ENCODE results near the gene TNFSF15.

TNFSF15 gene

DNA sequence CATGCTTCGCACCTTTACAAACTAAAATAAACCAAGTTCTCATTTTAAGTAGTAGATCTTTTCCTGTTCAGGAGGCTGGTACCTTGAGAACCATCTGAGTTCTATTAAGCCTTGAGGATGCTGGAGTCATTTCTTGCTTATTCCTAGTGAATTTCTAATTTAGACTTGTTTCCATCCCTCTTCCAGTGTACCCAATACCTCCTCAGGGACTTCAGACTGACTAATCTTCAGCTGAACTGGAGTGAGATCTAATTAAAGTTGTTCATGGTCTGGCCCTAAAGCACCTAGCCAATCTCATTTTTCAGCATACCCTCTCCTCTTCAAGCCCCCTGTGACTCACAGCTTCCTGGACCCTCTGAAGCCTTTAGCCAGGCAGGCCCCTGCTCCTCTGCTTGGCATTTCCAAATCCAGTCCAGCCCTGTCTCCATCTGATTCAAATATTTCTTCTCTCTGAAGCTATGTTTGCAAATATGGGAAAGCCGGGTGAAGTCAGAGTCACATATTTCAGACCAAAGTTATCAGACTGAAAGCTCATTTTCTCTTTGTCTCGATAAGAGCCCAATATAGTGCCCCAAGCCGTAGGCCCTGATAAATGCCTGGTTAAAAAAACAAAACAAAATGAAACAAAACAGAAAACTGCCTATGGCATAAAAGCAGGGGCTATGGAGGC is 19.4 kb upstream of the TNFSF15 start:
- DNase-seq (ENCODE audit: low spot score), result no peak

DNA sequence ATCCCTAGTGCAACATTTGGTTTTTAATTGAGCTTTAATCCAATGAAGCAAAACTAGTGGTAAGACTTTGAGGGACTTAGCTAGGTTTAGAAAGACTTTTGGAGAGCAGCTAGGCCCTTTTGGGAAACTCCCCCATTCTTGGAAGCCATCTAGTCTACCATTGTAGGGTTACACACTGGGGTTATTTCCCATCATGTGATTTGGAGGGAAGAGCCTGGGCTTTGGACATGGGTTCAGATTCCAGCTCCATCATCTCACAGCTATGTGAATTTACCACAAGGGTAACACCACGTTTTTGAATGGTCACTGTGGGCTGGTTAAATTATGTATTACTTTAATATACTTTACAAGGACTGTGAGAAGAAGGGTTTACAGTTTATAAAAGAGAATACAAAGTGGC is 18.3 kb upstream of the TNFSF15 start:
- DNase-seq (ENCODE audit: low spot score), result no peak

DNA sequence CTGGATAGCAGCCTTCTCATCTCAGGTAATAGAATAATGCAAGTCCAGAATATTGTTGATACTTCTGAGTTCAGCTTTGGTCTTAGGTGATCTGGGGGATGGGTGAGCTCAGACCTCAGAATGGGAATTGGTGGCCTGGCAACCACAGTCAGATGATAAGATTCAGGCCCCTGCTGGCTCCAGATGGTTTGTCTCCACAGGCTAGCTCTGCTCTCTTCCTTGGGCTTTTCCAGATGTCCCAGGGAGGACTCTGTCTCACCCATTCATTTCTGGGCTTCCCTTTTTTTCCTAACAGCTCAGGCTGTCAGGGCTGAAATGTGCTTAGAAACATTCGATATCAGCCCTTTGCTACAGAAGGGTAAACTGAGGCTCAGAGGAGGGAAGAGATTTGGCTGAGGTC is 17.6 kb upstream of the TNFSF15 start:
- DNase-seq (ENCODE audit: low spot score), result no peak

DNA sequence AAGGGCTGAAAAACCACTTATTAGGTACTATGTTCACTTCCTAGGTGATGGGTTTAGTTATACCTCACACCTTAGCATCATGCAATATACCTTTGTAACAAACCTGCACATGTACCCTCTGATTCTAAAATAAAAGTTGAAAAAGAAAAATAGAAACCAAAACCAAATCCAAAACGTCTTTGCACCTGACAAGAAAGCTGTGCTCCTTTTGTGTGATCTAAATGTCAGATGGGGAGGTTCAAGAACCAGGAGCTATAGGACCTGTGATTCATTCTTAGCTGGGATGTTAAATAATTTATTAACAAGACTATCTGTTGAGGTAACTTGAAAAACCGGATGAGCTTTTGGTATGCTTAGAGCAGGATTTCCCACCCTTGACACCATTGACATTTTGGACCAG is 16.9 kb upstream of the TNFSF15 start:
- no peak for DNase-seq (ENCODE audit: low spot score)

DNA sequence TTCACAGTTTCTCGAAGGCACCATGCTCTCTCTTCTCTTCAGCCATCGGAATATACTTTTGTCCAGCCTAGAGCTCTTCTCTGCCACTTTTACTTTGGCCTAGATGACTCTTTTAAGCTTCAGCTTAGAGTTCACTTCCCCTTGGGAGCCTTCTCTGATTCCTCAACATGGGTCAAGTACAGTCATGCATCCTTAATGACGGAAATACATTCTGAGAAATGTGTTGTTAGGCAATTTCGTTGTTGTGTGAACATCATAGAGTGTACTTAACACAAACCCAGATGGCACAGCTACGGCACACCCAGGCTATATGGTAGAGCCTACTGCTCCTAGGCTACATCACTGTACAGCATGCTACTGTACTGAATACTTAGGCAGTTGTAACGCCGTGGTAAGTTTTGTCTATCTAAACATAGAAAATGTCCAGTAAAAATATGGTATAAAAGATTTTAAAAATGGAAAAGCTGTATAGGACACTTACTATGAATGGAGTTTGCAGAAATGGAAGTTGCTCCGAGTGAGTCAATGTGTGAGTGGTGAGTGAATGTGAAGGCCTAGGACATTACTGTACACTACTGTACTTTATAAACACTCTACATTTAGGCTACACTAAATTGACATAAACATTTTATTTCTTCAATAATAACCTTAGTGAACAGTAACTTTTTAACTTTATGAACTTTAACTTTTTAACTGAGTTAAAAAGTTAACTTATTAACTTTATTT is 15.1 kb upstream of the TNFSF15 start:
- no peak for DNase-seq (ENCODE audit: low spot score)

DNA sequence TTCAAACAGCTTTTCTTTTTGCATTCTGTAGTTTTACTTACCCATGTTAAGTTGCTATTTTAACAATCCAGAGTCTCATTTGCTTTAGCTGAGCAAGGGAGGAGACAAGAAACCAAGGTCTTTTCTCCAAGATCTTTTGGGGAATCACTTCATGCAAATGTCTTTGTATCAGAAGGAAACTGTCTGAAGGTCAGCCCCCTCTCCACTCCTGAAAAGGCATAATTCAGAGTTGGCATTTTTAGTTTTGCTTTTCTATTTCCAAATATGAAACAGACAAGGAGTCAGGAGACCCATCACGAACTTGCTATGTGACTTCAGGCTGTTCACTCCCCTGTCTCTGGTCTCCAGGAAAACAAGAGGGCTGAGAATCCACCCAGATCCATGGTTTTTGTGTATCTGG is 12.3 kb upstream of the TNFSF15 start:
- DNase-seq (ENCODE audit: low spot score), result no peak

DNA sequence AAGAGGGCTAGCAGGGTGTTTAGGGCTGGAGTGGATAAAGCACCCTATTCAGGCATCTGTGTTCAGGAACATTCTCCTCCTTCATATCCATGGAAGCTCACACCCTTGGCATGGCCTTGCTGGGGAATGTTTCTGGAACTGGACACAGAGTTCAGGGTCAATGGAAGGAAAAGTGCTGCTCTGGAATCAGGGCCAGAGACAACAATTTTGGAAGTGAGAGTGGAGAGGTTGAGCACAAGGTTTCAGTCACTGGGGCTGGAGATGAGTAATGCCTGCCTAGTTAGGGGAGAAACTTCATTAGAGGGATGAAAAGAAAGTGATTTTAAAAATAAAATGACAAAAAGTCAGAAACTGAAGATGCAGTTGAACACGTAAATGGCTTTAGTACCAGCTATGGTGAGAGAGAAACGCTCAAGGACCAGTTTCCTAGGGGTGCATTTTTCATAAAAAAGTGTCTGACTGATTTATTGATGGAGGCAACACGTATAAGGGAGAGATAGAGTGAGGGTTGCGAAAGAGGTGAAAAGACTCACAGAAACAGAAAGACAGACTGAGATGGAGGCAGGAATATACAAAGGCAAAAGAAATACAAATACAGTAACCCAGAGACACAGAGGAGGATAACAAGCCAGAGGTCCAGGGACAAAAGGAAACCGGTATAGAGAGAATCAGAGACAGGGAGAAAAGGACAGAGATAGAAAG is 8.0 kb upstream of the TNFSF15 start:
- DNase-seq (ENCODE audit: low spot score), result no peak

DNA sequence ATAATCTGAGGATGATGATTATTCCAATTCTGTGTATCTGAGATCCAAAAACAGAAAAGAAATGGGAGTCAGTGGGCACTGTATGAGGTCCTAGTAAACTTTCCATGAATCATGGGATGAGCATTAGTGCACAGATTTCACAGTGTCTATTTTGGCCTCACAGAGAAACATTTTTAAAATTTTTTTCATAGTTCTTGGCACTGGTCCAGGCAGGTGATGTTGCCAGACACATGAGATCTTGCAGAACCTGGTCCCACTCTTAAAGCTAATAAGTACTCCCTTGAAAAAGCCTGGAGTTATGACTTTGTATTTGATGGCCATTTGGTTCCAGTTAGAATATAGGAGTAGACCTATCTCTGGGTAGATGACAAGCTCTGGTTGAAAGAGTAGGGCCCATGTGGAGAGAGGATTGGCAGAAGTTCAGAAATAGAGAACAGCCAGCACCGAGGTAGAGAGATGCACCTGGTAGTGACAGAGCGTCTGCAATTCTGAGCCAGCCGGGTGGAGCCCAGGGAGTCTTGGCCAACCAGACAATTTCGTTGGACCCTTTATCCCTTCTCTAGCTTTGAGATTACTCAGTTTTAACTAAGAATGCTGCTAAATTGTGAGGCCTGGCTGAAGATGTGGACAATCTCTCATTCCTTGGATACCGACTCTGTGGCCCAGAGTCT is 6.3 kb upstream of the TNFSF15 start:
- DNase-seq (ENCODE audit: low spot score), result no peak

DNA sequence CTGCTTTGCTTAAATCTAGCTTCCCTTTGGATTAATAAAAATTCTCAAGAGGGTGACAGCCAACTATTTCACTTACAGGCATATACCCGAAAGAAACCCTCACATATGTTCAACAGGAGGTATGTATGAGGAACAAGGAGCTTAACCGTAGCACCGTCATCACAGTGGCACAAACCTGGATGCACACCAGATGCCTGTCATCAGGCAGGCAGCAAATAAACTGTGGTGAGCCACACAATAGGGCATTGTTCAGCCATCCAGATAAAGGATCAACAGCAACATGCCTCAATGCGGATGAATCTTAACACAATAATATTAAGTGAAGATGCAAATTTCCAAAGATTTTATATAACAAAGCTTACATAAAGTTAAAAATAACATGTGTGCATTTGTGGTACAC is 5.5 kb upstream of the TNFSF15 start:
- DNase-seq (ENCODE audit: low spot score), result no peak

DNA sequence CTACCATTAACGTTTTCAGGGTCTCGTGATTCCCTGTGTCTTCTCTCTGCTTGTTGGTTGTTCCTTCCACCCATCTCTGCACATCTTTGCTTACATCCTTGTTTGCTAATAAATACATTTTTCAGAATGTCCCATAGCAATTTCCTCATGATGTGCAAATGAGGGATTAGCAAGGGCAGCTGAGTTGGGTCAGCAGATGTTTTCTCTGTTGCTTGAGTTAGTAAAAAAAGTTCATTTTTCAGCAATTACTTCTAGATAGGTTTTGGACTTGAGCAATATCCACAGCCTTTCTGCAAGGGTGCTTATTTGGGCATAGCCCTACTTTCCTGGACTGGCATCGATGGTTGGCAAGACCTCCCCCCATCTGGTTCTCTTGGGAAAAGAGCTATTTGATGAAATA is 4.8 kb upstream of the TNFSF15 start:
- no peak for DNase-seq (ENCODE audit: low spot score)

DNA sequence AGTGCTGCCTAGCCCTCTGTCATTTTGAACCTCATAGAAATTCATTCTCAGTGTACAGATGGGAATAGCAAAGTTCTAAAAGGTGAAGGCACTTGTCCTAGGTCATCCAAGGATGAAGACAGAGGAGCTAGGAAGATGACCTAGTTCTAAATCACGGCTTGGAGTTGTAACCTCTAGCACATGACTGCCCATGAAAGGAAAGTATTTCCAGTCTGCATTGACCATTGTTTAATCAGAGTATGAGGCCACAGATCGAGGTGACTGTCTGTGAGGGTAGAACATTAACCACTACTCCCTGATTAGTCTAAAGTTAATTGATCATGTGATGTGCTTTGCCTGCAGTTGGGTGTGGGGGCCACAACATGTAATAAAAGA is 674 bp upstream of the TNFSF15 start:
- DNase-seq (ENCODE audit: low spot score), result no peak

DNA sequence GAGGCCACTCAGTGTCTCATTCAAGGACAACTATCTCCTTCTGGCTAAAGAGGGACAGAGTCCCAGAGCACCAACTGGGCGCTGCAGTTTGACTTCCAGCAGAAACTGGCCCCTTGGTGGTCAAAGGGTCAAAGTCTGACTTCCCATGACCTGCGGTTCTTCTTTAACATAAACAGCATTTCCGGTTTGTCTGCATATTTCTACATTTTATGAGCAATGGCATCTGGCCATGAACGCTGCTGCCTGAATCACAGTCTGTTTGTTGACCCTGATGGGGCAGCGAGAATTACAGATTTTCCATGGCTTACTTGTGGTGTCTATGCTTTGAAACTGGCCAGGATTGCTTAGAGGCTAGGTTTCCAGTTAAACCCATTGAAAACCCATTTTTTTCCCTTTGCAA is 1.3 kb downstream of the TNFSF15 start:
- DNase-seq (ENCODE audit: low spot score), result no peak

DNA sequence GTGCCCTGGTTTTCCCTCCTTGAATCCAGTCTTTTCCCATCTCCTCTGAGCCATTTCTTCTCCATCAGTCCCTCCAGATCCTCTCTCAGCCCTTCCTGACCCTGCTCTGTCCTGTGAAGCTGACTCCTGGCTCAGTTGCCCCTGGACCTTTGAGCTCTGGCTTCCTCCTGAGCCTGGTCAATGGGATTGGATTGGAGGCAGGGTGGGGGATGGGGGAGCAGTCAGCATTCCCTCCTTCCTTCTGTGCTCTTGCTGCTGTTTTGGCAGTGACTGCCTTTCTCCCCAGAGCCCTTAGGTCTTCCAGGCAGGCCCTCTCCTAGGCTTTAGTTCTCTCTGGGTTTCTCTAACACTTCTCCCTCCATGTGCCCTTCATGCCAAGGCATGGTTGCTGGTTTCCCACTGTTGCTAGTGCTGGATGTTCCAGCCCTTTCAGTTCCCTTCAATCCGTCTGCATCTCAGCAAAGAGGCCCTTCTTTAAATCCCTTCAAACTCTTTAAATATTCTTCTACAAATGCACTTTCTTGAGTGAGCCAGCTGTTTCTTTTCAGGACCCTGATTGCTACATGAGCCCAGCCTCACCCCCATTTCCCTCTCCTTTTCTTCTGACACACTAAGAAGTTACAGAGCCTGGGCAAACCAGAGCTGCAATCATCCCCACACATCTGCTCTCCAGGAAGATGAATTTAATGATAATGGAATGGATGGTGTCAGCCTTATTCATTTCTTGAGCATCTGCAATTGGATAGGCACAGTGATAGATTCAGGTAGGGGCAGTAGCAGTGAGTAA is 2.2 kb downstream of the TNFSF15 start:
- DNase-seq (ENCODE audit: low spot score), result no peak

DNA sequence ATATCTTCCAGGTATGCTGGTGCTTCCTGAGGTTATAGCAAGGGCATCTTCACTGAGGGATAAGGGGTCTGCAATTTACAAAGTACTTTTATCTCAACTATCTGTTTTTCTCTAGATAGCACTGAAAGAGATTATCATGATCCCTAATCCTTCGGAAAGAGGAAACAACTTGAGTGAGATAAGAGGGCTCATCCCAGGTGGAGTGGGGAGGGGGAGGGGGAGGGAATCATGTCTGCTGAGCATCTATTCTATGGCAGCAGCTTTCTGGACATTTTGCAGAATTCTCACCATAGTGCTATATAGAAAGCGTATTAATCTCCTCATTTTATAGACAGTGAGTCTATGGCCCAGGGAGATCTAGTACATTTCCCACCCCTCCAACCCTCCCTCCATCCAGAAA is 5.9 kb downstream of the TNFSF15 start:
- DNase-seq (ENCODE audit: low spot score), result no peak

DNA sequence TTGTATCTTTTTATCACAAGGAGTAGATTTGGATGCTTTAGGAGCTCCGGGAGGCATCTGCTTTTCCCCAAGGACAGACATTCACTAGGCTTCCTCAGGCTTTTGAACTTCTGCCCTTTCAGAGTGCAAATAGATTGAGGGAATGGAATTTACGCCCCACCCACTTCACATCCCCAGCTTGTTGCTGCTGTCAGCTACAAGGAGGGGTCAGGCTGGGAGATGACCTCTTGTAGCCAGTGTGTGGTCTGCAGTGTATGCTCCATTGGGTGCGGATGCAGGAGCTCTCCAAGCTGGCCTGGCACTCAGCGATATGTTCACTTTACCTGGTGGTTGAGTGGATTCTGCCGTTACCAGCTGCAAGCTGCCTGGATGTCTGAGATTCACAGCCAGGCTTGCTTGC is 6.4 kb downstream of the TNFSF15 start:
- no peak for DNase-seq (ENCODE audit: low spot score)

DNA sequence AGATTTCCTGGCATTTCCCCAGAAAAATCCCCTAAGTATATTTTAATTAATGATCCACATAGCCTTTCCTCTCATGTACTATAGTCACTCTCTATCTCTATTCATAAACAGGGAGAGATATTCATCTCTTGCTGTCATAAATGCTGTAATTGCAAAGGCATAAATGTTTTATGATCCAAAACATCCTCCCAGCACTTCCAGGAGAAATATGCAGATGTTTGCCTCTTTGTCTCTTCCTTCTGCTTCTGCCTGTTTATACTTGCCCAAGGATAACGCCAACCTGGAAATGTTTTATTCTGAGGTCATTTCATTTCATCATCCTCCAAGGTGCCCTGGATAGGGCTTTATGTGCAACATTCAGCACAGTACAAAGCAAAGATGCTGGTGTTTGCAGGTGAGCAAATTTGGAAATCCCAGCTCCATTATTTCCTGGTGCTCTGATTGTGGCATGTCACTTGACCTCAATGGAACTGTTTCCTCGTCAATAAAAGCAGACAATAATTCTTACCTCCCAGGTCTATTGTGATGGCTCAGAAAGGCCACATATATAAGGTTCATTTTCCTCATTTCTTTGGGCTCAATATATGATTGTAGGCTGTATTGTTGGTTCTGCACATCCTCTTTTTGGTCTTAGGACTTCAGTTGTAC is 6.9 kb downstream of the TNFSF15 start:
- no peak for DNase-seq (ENCODE audit: low spot score)

DNA sequence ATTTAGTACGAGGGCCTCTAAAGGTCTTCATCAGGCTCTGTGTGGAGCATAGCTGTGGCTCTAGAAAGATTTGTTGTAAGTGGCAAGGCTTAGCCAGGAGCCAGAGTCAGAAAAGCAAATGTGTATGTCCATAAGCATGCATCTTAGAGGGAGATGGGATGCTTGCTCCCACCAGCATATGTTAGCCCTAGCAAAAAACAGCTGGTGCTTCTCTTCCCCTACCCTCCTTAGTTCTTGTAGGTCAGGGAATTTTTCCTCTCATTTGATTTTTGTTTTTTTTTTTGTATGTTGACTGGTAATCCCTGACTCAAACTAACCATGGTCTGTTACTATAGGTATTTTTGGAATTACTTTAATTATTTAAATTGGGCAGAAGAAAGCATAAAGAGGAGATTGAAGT is 7.7 kb downstream of the TNFSF15 start:
- DNase-seq (ENCODE audit: low spot score), result no peak

DNA sequence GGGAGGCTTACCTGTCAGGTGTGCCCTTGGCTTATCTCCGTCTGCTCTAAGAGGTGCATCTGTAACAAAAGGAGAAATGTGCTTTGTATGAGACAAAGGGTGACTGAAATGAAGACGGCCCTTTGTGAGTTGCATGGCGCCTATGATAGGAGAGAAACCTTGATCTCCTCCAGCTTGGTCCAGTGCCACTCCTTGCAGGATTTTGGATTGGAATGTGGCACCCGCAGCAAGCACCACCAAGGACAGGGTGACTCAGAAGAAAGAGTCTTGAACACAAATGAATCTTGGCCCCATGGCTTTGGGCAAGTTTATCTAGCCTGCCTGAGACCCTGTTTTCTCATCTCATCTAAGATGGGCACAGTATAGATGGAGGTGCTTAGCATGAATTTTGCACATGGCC is 13.4 kb downstream of the TNFSF15 start:
- no peak for DNase-seq (ENCODE audit: low spot score)

DNA sequence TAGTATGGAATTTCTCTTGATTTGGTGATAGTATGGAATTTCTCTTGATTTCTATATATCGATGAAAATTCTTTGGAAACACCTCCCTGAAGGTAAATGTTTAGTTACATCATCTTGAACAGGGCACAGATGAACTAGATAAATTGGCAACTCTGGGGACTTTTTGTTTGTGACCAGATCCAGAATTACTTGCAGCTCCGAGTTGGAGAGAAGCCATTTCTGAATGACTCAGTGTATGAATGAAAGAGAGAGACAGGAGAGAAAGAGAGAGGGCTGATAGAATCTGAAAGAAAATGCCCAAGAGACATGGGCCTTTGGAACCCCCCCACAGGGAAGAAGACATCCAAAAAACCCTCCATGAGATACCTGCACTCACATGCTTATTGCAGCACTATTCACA is 14.1 kb downstream of the TNFSF15 start:
- no peak for DNase-seq (ENCODE audit: low spot score)

DNA sequence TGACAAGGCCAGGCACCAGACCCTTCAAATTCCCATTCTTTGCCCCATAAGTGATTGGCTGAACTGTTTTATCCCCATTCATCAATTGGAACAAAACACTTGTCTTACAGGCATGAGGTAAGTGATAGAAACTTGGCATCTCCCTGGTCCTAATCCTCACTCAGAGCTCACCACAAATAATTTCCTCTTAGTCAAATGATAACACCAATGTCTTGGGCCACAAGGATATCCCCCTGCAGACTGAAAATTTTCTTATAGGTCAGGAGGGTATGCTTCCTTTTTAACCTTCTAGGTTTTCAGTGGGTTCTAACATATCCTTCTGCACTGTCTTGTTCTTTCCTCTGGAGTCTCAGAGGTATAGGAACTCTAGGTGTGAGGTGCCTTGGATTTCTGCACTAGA is 14.5 kb downstream of the TNFSF15 start:
- no peak for DNase-seq (ENCODE audit: low spot score)

DNA sequence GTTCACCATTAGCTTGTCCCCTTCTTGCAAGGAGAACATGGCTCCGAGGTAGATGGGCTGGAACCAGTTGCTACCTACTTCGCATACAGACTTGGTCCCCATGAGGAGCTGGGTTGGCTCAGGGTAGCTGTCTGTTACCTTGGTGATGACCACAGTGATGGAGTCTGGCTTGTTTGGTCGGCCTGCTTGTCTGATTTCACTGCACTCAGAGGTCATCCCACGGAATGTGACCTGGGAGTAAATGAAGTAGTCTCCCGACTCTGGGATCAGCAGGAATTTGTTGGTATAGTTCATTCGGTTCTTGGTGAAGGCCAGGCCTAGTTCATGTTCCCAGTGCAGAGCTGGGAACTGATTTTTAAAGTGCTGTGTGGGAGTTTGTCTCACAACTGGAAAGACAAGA is 15.3 kb downstream of the TNFSF15 start:
- no peak for DNase-seq (ENCODE audit: low spot score)

DNA sequence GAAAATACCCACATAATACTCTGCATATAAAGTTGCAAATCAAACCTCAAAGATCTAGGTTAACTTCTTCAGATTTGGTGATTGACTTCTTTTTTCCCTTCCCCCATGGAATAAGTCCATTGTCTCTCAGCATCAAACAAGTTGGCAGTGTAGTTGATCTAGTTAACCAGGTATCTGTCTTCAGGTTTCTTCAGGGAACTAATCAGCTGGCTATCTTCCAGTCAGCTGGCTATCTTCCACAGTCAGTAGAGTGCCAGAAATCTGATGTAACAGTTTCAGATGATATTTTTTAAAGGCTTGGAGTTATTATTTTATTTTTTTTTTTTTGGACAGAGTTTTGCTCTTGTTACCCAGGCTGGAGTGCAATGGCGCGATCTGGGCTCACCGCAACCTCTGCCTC is 16.8 kb downstream of the TNFSF15 start:
- no peak for DNase-seq (ENCODE audit: low spot score)

Measured in hematopoietic multipotent progenitor cell treated with erythropoietin and hydrocortisone succinate and interleukin-3 and kit ligand, for 15 days (in vitro differentiated cells).